Measurements from ENCODE around the gene SAP25. TPM values are rescaled to one million over a fixed set of nuclear protein-coding genes. Genes with fewer than 3 reads are reported as not detected.
A peak's percentile ranks its signal among the peaks of the same experiment; 100 is the strongest.
"Not testable (repeated sequence)": the region's sequence is repeated elsewhere in the genome, so short reads cannot be mapped to it uniquely, and the experiment has no call there.

SAP25 gene
- total RNA-seq, 1 experiment from 2014 or later = 2.0 TPM

DNA sequence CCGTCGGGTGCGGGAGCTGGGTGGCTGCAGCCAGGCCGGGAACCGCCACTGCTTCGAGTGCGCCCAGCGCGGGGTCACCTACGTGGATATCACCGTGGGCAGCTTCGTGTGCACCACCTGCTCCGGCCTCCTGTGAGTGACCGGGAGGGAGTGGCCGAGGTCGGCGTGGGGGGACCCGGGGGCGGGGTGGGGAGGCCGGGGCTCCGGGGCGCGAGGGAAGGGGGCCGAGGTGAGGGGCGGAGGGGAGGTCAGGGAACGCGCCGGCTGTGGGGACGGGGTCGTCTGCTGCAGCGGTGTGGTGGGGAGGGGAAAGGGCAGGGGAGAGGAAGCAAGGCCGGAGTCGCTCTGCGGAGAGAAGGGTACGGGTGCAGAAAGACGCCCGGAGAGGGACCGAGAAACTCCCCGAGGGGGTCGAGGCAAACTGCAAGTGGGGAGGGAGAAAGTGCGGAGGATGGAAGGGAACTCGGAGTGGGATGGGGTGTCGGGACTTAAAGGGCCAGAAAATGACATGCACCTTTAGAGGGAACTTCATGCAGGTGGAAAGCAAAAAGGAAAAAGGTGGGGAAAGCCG lies 34.2 kb downstream of the SAP25 start:
- POLR2A ChIA-PET = interaction anchor here (0.5 to 2.4 kb wide), 9 partner anchors 16 to 166 kb away, joined by 3 to 27 read pairs (median 5); partner anchors contain the start of genes FBXO24, LRCH4, MEPCE and MOSPD3
- peak overlapping the region; percentile 89 for H3K4me3 ChIP-seq (ENCODE audit: low read depth, low read length)
- TF ChIP-seq, protein P1, sequence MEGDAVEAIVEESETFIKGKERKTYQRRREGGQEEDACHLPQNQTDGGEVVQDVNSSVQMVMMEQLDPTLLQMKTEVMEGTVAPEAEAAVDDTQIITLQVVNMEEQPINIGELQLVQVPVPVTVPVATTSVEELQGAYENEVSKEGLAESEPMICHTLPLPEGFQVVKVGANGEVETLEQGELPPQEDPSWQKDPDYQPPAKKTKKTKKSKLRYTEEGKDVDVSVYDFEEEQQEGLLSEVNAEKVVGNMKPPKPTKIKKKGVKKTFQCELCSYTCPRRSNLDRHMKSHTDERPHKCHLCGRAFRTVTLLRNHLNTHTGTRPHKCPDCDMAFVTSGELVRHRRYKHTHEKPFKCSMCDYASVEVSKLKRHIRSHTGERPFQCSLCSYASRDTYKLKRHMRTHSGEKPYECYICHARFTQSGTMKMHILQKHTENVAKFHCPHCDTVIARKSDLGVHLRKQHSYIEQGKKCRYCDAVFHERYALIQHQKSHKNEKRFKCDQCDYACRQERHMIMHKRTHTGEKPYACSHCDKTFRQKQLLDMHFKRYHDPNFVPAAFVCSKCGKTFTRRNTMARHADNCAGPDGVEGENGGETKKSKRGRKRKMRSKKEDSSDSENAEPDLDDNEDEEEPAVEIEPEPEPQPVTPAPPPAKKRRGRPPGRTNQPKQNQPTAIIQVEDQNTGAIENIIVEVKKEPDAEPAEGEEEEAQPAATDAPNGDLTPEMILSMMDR (IDR thresholded peaks at IDR 0.05; ENCODE audit: insufficient read depth in 1 of 2, low read depth in 1 of 2, low read length in 1 of 2, severe bottlenecking in 1 of 2, unreplicated experiment in 1 of 2) = no peak
- no peaks in the 10 kb centered on the region for H3K27me3 ChIP-seq (replicated peaks; ENCODE audit: control insufficient read depth, insufficient read depth, low read length)
- intact Hi-C loops (cut with micrococcal nuclease; ENCODE audit: unreplicated experiment) = loop anchor here (1.0 to 2.0 kb wide), 2 partner anchors 65 to 111 kb away; partner anchors contain the start of genes MEPCE and ZCWPW1
- H3K9me3 Mint-ChIP-seq (ENCODE audit: unreplicated experiment) = no peaks in the 10 kb centered on the region
- DNase-seq = peak; percentile 31 to 45
- BruUV-seq (replicated peaks) = no TSS peak
- H3K36me3 Mint-ChIP-seq (ENCODE audit: insufficient read depth, unreplicated experiment) = peaks cover 31% of the 10 kb centered on the region
- peak overlapping the region; percentile 72 for H3K27ac Mint-ChIP-seq (ENCODE audit: unreplicated experiment)
- peaks cover 29% of the 10 kb centered on the region for H3K4me1 Mint-ChIP-seq (ENCODE audit: low read depth, unreplicated experiment)
- H3K36me3 ChIP-seq (ENCODE audit: control insufficient read depth, insufficient read depth, low read length) = no peaks in the 10 kb centered on the region
- peaks cover 42% of the 10 kb centered on the region for H3K4me1 ChIP-seq
- CTCF ChIA-PET = interaction anchor here (0.6 to 2.1 kb wide), 6 partner anchors 20 to 267 kb away, joined by 3 to 17 read pairs (median 4); no protein-coding TSS in a partner anchor
- H3K27me3 Mint-ChIP-seq (ENCODE audit: insufficient read depth, unreplicated experiment) = no peaks in the 10 kb centered on the region
- H3K4me3 Mint-ChIP-seq (ENCODE audit: unreplicated experiment) = peak overlapping the region; percentile 87
- H3K9me3 ChIP-seq = no peaks in the 10 kb centered on the region

DNA sequence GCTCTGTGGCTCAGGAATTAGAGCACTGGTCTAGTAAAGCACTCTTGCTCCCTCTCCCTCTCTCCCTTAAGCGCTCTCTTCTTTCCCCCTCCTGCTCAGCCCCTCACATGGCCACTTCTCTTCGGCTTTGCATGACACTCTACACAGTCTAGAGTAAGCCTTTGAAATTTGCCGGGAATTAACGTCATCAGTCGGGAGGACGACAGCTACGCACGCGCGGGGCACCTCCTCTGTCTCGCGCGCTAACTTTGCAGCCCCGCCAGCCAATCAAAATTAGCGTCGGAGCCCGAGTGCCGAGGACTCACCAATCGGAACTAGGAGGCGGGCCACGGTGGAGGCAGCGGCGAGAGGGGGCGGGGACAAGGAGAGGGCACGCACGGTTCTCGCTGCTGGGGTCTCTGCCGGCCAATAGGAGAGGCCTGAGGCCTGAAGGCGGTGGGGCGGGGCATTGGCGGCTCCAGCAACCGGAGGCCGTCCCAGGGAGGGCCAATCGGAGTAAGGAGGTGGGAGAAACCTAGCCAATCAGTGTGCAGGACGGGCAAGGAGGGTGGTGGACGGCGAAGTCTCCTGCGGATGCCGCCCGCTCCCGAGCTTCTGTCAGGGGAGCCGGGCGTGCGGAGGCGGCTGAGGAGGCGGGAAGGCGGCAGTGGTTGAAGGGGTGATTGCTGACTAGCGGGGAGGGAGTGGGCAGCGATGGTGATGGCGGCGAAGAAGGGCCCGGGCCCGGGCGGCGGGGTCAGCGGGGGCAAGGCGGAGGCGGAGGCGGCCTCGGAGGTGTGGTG lies 34.9 kb downstream of the SAP25 start, which contains the start of gene AGFG2:
TSS of gene AGFG2 (plus strand) at position 550 of the 782 bp plus-strand sequence. CDS start at position 694, 144 bp downstream.
- TF ChIP-seq, protein P1 (IDR thresholded peaks at IDR 0.05; ENCODE audit: insufficient read depth in 1 of 2, low read depth in 1 of 2, low read length in 1 of 2, severe bottlenecking in 1 of 2, unreplicated experiment in 1 of 2) = no peak
- Mint-ChIP-seq H3K4me1 (ENCODE audit: low read depth, unreplicated experiment) (peaks cover 22% of the 10 kb centered on the region), H3K4me3 (ENCODE audit: unreplicated experiment) (peak within 1 kb of the TSS; percentile 87), H3K27me3 (ENCODE audit: insufficient read depth, unreplicated experiment) (no peaks in the 10 kb centered on the region), H3K36me3 (ENCODE audit: insufficient read depth, unreplicated experiment) (peaks cover 27% of the 10 kb centered on the region), H3K27ac (ENCODE audit: unreplicated experiment) (peak within 1 kb of the TSS; percentile 72), H3K9me3 (ENCODE audit: unreplicated experiment) (no peaks in the 10 kb centered on the region)
- POLR2A ChIA-PET = interaction anchor here (0.5 to 2.4 kb wide), 7 partner anchors 16 to 167 kb away, joined by 3 to 27 read pairs (median 4); partner anchors contain the start of genes FBXO24, LRCH4, MEPCE and MOSPD3
- H3K36me3 ChIP-seq (ENCODE audit: control insufficient read depth, insufficient read depth, low read length) = no peaks in the 10 kb centered on the region
- peak; percentile 100 for DNase-seq
- CTCF ChIA-PET = interaction anchor here (0.6 to 2.1 kb wide), 8 partner anchors 10 to 268 kb away, joined by 3 to 17 read pairs (median 4); partner anchors contain the start of gene PPP1R35
- no TSS peak for BruUV-seq (replicated peaks)
- intact Hi-C loops (cut with micrococcal nuclease; ENCODE audit: unreplicated experiment) = loop anchor here (1.0 to 2.0 kb wide), 2 partner anchors 47 to 110 kb away; partner anchors contain the start of genes FBXO24, LRCH4, MEPCE and ZCWPW1
- no peaks in the 10 kb centered on the region for H3K9me3 ChIP-seq
- H3K4me1 ChIP-seq = peaks cover 37% of the 10 kb centered on the region
- H3K4me3 ChIP-seq (ENCODE audit: low read depth, low read length) = peak within 1 kb of the TSS; percentile 89
- no peaks in the 10 kb centered on the region for H3K27me3 ChIP-seq (replicated peaks; ENCODE audit: control insufficient read depth, insufficient read depth, low read length)

DNA sequence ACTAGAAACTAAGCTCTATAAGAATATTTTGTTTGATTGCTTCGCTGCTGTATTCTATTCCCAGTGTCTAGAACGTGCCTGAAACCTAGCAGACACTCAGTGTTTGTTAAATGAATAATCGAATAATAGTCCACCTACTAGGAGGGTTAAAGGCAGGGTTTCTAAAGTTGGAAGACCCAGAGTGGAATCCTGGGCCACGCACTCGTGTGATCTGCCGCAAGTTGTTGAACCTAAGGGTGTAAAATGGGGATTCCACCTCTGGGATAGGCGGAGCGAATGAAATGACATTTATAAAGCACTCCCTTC lies 35.4 kb downstream of the SAP25 start:
- H3K36me3 Mint-ChIP-seq (ENCODE audit: insufficient read depth, unreplicated experiment) = peaks cover 27% of the 10 kb centered on the region
- DNase-seq = no peak
- BruUV-seq (replicated peaks) = TSS peak; percentile 99

DNA sequence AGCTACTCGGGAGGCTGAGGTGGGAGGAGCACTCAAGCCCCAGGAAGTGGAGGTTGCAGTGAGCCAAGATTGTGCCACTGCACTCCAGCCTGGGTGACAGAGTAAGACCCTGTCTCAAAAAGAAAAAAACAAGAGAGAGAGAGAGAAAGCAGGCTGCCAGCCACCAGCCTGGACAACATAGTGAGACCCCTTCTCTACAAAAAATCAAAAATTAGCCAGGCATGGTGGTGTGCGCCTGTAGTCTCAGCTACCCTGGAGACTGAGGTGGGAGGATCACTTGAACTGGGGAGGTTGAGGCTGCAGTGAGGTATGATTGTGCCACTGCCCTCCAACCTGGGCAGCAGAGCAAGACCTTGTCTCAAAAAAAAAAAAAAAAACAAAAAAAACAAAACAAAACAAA lies 37.0 kb downstream of the SAP25 start:
- CTCF ChIA-PET = not testable (repeated sequence)

More for the DNA sequence above, 35.4 kb downstream of the SAP25 start:
- H3K27me3 Mint-ChIP-seq (ENCODE audit: insufficient read depth, unreplicated experiment) = no peaks in the 10 kb centered on the region
- H3K4me1 Mint-ChIP-seq (ENCODE audit: low read depth, unreplicated experiment) = peaks cover 17% of the 10 kb centered on the region
- no peaks in the 10 kb centered on the region for H3K9me3 Mint-ChIP-seq (ENCODE audit: unreplicated experiment)
- peak overlapping the region; percentile 72 for H3K27ac Mint-ChIP-seq (ENCODE audit: unreplicated experiment)
- intact Hi-C loops (cut with micrococcal nuclease; ENCODE audit: unreplicated experiment) = loop anchor here (1.0 to 2.0 kb wide), 2 partner anchors 48 to 110 kb away; partner anchors contain the start of genes FBXO24, LRCH4, MEPCE and ZCWPW1
- peak overlapping the region; percentile 49 for H3K4me3 ChIP-seq (ENCODE audit: low read depth, low read length)
- POLR2A ChIA-PET = interaction anchor here (0.5 to 2.4 kb wide), 5 partner anchors 47 to 168 kb away, joined by 3 to 27 read pairs (median 7); partner anchors contain the start of genes FBXO24, LRCH4, MEPCE and MOSPD3
- H3K27me3 ChIP-seq (replicated peaks; ENCODE audit: control insufficient read depth, insufficient read depth, low read length) = no peaks in the 10 kb centered on the region
- CTCF ChIA-PET = interaction anchor here (1.1 to 1.4 kb wide), 3 partner anchors 11 to 72 kb away, joined by 4 to 5 read pairs (median 4); no protein-coding TSS in a partner anchor
- H3K36me3 ChIP-seq (ENCODE audit: control insufficient read depth, insufficient read depth, low read length) = no peaks in the 10 kb centered on the region
- TF ChIP-seq, protein P1 (IDR thresholded peaks at IDR 0.05; ENCODE audit: insufficient read depth in 1 of 2, low read depth in 1 of 2, low read length in 1 of 2, severe bottlenecking in 1 of 2, unreplicated experiment in 1 of 2) = no peak
- H3K9me3 ChIP-seq = no peaks in the 10 kb centered on the region
- H3K4me1 ChIP-seq = peaks cover 31% of the 10 kb centered on the region
- H3K4me3 Mint-ChIP-seq (ENCODE audit: unreplicated experiment) = peak overlapping the region; percentile 87

More for the DNA sequence above, 37.0 kb downstream of the SAP25 start:
- Mint-ChIP-seq H3K27ac (ENCODE audit: unreplicated experiment) (peak overlapping the region; percentile 67), H3K36me3 (ENCODE audit: insufficient read depth, unreplicated experiment) (peaks cover 21% of the 10 kb centered on the region), H3K4me3 (ENCODE audit: unreplicated experiment) (peak overlapping the region; percentile 14)
- BruUV-seq (replicated peaks); H3K27me3 Mint-ChIP-seq (ENCODE audit: insufficient read depth, unreplicated experiment); POLR2A ChIA-PET; H3K36me3 ChIP-seq (ENCODE audit: control insufficient read depth, insufficient read depth, low read length); H3K4me3 ChIP-seq (ENCODE audit: low read depth, low read length); H3K9me3 Mint-ChIP-seq (ENCODE audit: unreplicated experiment); H3K4me1 Mint-ChIP-seq (ENCODE audit: low read depth, unreplicated experiment); H3K27me3 ChIP-seq (replicated peaks; ENCODE audit: control insufficient read depth, insufficient read depth, low read length); intact Hi-C loops (cut with micrococcal nuclease; ENCODE audit: unreplicated experiment); H3K9me3 ChIP-seq; DNase-seq: not testable (repeated sequence)
- peaks cover 22% of the 10 kb centered on the region for H3K4me1 ChIP-seq

Data from Caco-2 (cell line).